Panc1 (cell line): ENCODE measurements around the gene PABPN1L.

ENCODE experiments used
- CTCF ChIP-seq: fragments of 450-650 bp; IDR thresholded peaks from 2 replicates; pipeline ENCODE4 v1.5.1; 2017; ENCODE audit warnings: mild to moderate bottlenecking
- POLR2AphosphoS5 ChIP-seq: IDR thresholded peaks from 2 replicates; pipeline ENCODE4 v1.6.1; 2012; ENCODE audit warnings: mild to moderate bottlenecking, low read depth, low read length, moderate library complexity
- REST ChIP-seq, 2 experiments: IDR thresholded peaks; 2 replicates each; pipeline ENCODE4 v1.6.1; 2011 to 2012; ENCODE audit warnings: low read depth in 2 of 2, control low read depth in 1 of 2, low read length in 1 of 2, mild to moderate bottlenecking in 1 of 2, moderate library complexity in 1 of 2; ENCODE audit not compliant: insufficient read depth in 1 of 2
- SIN3A ChIP-seq: IDR thresholded peaks from 2 replicates; pipeline ENCODE4 v1.6.1; 2012; ENCODE audit warnings: low read depth, mild to moderate bottlenecking, low read length, moderate library complexity, borderline replicate concordance; ENCODE audit not compliant: insufficient read depth

GRCh38 chr16:88895335-88895734 lies 28.9 kb upstream of the PABPN1L start:
- TF ChIP-seq CTCF (no peak), REST (IDR thresholded peaks at IDR 0.05; ENCODE audit: insufficient read depth in 1 of 2, low read depth in 2 of 2, low read length in 1 of 2) (no peak), POLR2AphosphoS5 (no peak), SIN3A (no peak)
